ENCODE results near the gene PDE5A. TPM values are rescaled to one million over a fixed set of nuclear protein-coding genes. Genes with fewer than 3 reads are reported as not detected.

PDE5A gene
- total RNA-seq, 1 experiment from 2014 or later: 5.0 TPM

- ChIA-PET RAD21 (ENCODE audit: low non-redundant PET in 1 of 2, low total read pairs in 2 of 2, uncharacterized antibody in 2 of 2, unreplicated experiment in 2 of 2) (no interaction called here), CTCF (no interaction called here), POLR2A (no interaction called here)
- Histone ChIP-seq H3K27me3 (ENCODE audit: insufficient read depth, low read length) (no peaks in the 10 kb centered on the region), H3K4me1 (ENCODE audit: control insufficient read depth in 1 of 2, insufficient read depth in 2 of 2, low read length in 2 of 2) (no peaks in the 10 kb centered on the region), H3K4me2 (ENCODE audit: low read length) (no peak overlapping the region), H3K9me3 (ENCODE audit: control insufficient read depth in 1 of 2, insufficient read depth in 1 of 2, low read depth in 1 of 2, low read length in 2 of 2) (no peaks in the 10 kb centered on the region), H3K27ac (ENCODE audit: low read depth, low read length) (no peak overlapping the region), H2AFZ (ENCODE audit: low read depth, low read length, poor library complexity, severe bottlenecking) (no peak overlapping the region), H3K79me2 (ENCODE audit: insufficient read depth, low read length) (no peaks in the 10 kb centered on the region), H3K4me3 (replicated peaks in 1 of 2; ENCODE audit: low read depth in 1 of 2, low read length in 2 of 2) (no peak overlapping the region), H3K9ac (ENCODE audit: low read length) (no peak overlapping the region), H4K20me1 (ENCODE audit: insufficient read depth) (no peaks in the 10 kb centered on the region), H3K36me3 (ENCODE audit: control insufficient read depth in 1 of 2, insufficient read depth in 2 of 2, low read length in 2 of 2) (no peaks in the 10 kb centered on the region), H3K9me2 (ENCODE audit: insufficient read depth) (no peaks in the 10 kb centered on the region)
- BruUV-seq (replicated peaks): no TSS peak
- DNase-seq (ENCODE audit: low read depth, low spot score): no peak
- TF ChIP-seq ATF3 (IDR thresholded peaks at IDR 0.05): no peak
- TF ChIP-seq SRF (IDR thresholded peaks at IDR 0.05; ENCODE audit: low read depth): no peak
- no peak for ATAC-seq
- intact Hi-C loops (cut with micrococcal nuclease): no loop called here
Measured at GRCh38 chr4:119525005-119525749, 103.4 kb downstream of the PDE5A start.

- Histone ChIP-seq H3K36me3 (ENCODE audit: control insufficient read depth in 1 of 2, insufficient read depth in 2 of 2, low read length in 2 of 2) (no peaks in the 10 kb centered on the region; a peak in 1 of 4 replicates), H3K79me2 (ENCODE audit: insufficient read depth, low read length) (no peaks in the 10 kb centered on the region), H3K4me3 (replicated peaks in 1 of 2; ENCODE audit: low read depth in 1 of 2, low read length in 2 of 2) (no peak overlapping the region), H2AFZ (ENCODE audit: low read depth, low read length, poor library complexity, severe bottlenecking) (no peak overlapping the region), H3K27me3 (ENCODE audit: insufficient read depth, low read length) (no peaks in the 10 kb centered on the region), H4K20me1 (ENCODE audit: insufficient read depth) (no peaks in the 10 kb centered on the region), H3K9me3 (ENCODE audit: control insufficient read depth in 1 of 2, insufficient read depth in 1 of 2, low read depth in 1 of 2, low read length in 2 of 2) (no peaks in the 10 kb centered on the region), H3K4me1 (ENCODE audit: control insufficient read depth in 1 of 2, insufficient read depth in 2 of 2, low read length in 2 of 2) (no peaks in the 10 kb centered on the region), H3K27ac (ENCODE audit: low read depth, low read length) (no peak overlapping the region), H3K4me2 (ENCODE audit: low read length) (no peak overlapping the region), H3K9ac (ENCODE audit: low read length) (no peak overlapping the region), H3K9me2 (ENCODE audit: insufficient read depth) (no peaks in the 10 kb centered on the region)
- no peak for ATAC-seq
- intact Hi-C loops (cut with micrococcal nuclease): no loop called here
- POLR2A ChIA-PET: no interaction called here
- BruUV-seq (replicated peaks): no TSS peak
- RAD21 ChIA-PET (ENCODE audit: low non-redundant PET in 1 of 2, low total read pairs in 2 of 2, uncharacterized antibody in 2 of 2, unreplicated experiment in 2 of 2): no interaction called here
- CTCF ChIA-PET: no interaction called here
- TF ChIP-seq SP1 (IDR thresholded peaks at IDR 0.05; ENCODE audit: low read depth) (no peak), EZH2 (IDR thresholded peaks at IDR 0.05) (no peak), POLR2AphosphoS5 (IDR thresholded peaks at IDR 0.05; ENCODE audit: low read depth, low read length) (no peak), ZNF274 (IDR thresholded peaks at IDR 0.05; ENCODE audit: low read depth, low read length) (no peak), MAX (IDR thresholded peaks at IDR 0.05) (no peak), RAD21 (IDR thresholded peaks at IDR 0.05; ENCODE audit: low read depth) (no peak), SRF (IDR thresholded peaks at IDR 0.05; ENCODE audit: low read depth) (no peak), CBX3 (IDR thresholded peaks at IDR 0.05; ENCODE audit: low read depth) (no peak), ATF3 (IDR thresholded peaks at IDR 0.05) (no peak), YY1 (IDR thresholded peaks at IDR 0.05; ENCODE audit: extremely low read depth, insufficient replicate concordance, low read depth, low read length) (no peak), CEBPB (IDR thresholded peaks at IDR 0.05; ENCODE audit: low read depth) (no peak), SIN3A (IDR thresholded peaks at IDR 0.05; ENCODE audit: low read depth) (no peak), ZFX (IDR thresholded peaks at IDR 0.05) (no peak), ELF1 (IDR thresholded peaks at IDR 0.05; ENCODE audit: borderline replicate concordance, low read depth) (no peak)
- DNase-seq (ENCODE audit: low read depth, low spot score): no peak
Measured at GRCh38 chr4:119523399-119523798, 105.2 kb downstream of the PDE5A start.
